Measurements from ENCODE around the gene SRR.
"Not testable (repeated sequence)": the region's sequence is repeated elsewhere in the genome, so short reads cannot be mapped to it uniquely, and the experiment has no call there.

Gene SRR

GRCh38 chr17:2292100-2292499 lies 11.7 kb upstream of the SRR start:
- no peak for DNase-seq

DNA sequence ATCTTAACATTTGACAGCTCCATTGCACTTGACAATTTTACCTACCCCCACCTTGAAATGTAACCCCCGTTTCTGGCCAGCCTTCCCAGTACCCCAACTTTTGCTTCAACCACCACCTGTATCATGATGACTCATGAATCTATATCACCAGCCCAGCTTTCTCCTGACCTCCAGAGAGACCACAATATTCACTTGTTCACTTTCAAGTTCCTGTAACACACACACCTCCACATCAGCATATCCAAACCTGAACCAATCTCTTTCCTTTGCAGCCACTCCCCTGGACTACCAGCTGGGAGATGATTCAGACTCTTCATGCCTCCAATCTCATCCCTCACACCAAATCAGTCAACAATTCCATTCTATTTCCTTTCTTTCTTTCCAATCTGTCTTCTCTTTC lies 8.2 kb upstream of the SRR start:
- DNase-seq: no peak

DNA sequence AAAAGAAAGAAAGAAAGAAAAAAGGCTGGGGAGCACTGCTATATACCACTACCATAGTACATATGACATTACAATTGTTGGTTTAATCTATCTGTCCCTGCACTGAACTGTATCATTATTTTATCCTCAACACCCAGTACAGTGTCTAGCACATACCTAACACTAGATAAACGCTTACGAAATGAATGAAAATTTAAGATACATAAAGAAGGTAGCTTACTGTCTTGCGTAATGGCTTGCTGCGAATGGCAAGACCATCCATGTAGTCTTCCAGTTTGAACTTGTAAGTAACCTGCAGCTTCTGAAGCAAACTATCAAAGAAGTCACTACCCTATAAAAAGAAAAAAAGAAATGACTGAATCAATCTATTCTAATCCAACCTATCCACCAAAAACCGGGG lies 6.7 kb upstream of the SRR start:
- no peak for DNase-seq

- no peak for DNase-seq
Observed at GRCh38 chr17:2299136-2299535, 4.6 kb upstream of the SRR start.

DNA sequence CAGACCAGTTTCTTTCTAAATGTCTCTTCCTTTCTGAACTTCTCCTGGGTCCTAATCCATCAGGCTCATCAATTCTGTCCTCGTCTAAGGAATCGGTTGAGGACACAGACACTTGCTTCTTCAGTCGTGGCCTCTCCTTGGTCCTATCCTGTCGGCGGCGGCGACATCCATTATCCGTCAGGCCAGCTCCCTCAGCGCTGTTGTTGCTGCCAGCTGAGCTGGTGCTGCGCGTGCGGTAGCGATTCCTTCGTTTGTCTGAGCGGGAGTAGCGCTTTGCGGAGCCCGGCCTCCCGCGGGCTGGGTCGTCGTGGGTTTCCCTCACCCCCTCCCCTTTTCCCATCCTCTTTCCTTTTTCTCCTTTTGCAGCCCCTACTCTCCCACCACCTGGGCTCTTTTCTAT lies 4.0 kb upstream of the SRR start:
- no peak for DNase-seq

DNA sequence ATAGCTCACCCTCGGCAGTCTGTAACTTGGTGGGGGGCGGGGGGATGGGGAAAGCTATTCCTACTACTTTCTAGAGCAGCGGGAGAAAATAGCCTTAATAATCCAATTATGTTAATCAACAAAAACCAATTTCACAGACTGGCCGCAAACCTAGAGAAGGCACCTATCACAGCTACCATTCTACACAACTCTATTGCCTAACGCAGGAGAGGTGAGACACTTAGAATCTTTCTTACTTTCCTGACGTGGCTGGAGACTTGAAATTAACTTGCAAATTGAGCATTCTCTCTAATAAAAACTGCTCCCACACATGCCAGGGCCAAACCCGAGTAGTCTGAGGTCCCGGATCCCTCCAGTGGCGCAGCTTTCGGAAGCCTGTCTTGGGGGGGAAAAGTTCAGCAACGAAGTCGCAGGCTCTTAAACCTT lies 959 bp upstream of the SRR start:
- no peak for DNase-seq

DNA sequence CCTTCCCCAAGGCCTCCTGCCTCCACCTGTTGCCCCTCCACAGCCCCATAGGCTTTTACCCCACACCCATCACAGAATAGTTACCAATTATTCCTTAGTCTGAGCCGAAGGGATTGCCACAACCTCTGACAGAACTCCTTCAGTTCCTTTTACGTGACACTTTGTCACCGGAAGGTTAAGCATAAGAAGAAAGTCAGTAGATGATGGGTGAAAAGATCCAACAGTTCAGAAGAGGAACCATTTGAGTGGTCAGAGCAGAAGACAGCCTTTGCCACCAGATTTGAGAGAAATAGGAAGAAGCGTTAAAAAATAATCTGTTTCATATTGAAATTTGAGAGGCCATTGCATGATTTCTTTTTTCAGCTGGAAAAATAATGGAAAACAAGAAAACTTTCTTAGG lies 1.2 kb downstream of the SRR start:
- DNase-seq: no peak

- no peak for DNase-seq
Observed at GRCh38 chr17:2309338-2310154, 5.8 kb downstream of the SRR start.

DNA sequence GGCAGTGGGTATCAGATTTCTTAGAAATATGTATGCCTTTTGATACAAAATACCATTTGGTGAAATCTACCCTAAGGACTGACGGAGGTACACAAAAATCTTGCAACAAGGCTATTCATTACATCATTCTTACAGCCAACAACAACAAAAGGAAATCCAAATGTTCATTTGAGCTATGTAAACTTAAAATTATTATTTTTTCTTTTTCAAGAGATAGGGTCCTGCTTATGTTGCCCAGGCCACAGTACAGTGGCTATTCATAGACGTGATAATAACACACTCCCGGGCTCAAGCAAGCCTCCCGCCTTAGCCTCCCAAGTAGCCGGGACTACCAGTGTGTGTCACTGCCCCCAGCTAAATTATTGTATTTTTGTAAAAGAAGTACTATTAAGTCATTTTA lies 9.0 kb downstream of the SRR start:
- DNase-seq: no peak

DNA sequence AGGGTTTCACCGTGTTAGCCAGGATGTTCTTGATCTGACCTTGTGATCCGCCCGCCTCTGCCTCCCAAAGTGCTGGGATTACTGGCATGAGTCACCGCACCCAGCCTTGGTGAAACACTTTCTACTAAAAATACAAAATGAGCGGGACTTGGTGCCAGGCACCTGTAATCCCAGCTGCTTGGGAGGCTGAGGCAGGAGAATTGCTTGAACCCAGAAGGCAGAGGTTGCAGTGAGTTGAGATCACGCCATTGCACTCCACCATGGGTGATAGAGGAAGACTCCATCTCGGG lies 13.1 kb downstream of the SRR start:
- not testable (repeated sequence) for DNase-seq

DNA sequence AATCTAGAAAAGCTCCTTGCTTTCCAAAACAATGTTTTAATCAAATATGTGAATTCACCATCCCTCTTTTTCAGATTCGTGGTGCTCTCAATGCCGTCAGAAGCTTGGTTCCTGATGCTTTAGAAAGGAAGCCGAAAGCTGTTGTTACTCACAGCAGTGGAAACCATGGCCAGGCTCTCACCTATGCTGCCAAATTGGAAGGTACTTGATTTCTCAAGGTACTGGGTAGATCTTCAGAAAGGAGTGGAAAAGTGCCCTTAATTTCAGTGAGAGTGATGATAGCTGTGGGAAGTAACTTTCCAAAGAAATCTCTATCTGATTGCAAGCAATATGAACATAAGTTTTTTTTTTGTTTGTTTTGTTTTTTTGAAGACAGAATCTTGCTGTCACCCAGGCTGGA lies 14.0 kb downstream of the SRR start:
- DNase-seq: no peak

DNA sequence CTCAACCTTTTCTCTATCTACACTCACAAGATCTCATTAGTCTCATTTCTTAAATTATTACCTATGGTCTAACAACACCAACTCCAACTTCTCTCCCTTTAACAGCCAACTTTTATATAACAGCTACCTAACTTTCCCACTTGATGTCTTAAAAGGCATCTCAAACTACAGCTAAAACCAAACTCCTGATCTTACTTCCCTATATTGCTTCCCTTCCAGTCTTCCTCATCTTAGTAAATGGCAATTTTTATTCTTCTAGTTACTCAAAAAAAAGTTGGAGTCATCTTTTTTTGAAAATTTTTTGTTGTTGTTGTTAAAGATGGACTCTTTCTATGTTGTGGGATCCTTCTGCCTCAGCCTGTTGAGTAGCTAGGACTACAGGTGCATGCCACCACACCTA lies 15.3 kb downstream of the SRR start:
- no peak for DNase-seq

DNA sequence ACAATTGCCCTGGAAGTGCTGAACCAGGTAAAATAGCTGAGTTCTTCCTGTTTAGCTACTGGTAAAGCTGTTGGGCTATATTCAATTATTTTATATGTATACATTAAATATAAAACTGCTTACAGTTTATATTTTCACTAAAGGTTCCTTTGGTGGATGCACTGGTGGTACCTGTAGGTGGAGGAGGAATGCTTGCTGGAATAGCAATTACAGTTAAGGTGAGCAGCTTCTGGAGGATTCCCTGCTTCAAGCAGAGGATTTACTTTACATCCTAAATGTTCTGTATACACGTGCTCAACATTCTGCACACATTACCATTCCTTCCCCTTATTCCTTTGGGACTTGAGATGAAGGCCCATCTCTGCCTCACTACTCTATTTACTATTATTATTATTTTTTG lies 17.6 kb downstream of the SRR start:
- no peak for DNase-seq

DNA sequence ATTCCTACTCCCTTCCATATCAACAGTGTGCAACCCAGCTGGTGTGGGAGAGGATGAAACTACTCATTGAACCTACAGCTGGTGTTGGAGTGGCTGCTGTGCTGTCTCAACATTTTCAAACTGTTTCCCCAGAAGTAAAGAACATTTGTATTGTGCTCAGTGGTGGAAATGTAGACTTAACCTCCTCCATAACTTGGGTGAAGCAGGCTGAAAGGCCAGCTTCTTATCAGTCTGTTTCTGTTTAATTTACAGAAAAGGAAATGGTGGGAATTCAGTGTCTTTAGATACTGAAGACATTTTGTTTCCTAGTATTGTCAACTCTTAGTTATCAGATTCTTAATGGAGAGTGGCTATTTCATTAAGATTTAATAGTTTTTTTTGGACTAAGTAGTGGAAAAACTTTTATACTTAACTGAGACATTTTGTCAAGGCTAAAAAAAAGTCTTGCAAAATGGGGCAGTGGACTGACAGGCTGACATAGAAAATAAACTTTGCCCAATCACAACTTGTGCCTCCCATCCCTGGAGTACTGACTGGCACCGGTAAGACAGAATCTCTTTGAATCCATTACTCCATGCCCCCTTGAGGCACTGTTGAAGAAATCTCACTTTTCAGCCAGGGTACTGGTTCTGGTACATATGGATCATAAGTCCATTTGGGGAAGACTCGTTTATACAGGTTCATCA lies 20.0 kb downstream of the SRR start:
- no peak for DNase-seq

DNA sequence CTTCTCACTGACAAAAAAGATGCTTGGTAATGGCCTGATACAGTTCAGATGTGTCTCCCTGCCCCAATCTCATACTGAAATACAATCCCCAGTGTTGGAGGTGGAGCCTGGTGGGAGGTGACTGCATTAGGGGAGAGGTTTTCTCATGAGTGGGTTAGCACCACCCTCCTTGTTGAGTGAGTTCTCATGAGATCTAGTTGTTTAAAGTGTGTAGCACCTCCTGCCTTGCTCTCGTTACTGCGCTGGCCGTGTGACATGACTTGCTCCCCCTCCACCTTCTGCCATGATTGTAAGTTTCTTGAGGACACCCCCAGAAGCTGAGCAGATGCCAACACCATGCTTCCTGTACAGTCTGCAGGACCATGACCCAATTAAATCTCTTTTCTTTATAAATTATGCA lies 27.6 kb downstream of the SRR start:
- no peak for DNase-seq

GRCh38 chr17:2335726-2336214 lies 32.0 kb downstream of the SRR start:
- DNase-seq: no peak

DNA sequence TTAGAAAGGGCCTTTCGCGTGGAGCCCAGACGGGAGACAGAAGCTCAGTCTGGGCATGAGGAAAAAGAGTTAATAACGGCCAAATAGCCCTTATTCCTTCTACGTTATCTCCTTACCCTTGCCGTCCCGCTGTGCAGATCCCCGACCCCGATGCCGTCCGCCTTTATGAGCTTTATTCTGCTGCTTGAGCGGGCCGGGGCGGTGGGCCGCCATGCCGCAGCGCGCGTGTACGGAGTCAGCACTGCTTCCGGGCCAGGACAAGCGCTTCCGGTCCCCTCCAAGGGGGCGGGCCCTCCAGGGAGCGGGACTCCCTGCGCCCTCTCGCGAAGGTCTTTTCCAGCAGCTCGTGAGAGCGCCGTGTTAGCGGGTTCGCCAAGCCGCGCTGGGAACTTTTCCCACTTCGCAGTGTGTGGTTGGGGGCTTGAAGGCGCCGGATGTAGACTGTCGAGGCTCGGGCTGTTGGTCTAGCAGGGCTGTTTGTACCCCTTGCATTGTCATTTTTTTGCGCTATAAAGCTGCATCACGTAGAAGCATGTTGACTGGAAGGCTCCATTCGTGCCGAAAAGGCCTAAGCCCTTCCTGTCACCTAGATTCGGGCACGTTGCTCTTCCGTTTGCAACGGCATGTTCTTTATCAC lies 32.6 kb downstream of the SRR start, which contains the start of gene TSR1:
Gene TSR1, minus strand, starts transcription at position 243 of the 637 bp plus-strand sequence. Its CDS starts 30 bp downstream, at position 213.
- DNase-seq: peak; percentile 84

- peak; percentile 69 for DNase-seq
Observed at GRCh38 chr17:2336852-2337543, 33.2 kb downstream of the SRR start, which contains the start of gene SGSM2. Gene SGSM2 (plus strand): TSS chr17:2337501. CDS start chr17:2337689, 188 bp downstream.

GRCh38 chr17:2337544-2338314 lies 34.0 kb downstream of the SRR start:
- peak; percentile 53 for DNase-seq

GRCh38 chr17:2338315-2338657 lies 34.5 kb downstream of the SRR start:
- no peak for DNase-seq

DNA sequence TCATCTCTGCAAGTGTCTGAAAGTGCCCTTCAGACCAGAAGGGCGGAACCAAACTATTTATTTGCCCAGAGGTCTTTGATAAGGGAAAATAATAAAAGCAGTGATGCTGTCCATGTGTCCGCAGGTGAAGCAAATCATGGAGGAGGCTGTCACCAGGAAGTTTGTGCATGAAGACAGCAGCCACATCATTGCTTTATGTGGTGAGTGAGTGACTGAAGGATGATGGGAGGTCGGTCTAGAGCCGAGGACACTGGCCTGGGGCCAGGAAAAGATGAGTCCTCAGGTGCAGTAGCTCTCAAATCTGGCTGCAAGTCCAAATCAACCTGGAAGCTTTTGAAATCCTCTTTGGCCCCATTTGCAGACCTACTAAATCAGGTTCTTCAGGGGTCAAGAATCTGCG lies 39.7 kb downstream of the SRR start:
- DNase-seq: no peak

DNA sequence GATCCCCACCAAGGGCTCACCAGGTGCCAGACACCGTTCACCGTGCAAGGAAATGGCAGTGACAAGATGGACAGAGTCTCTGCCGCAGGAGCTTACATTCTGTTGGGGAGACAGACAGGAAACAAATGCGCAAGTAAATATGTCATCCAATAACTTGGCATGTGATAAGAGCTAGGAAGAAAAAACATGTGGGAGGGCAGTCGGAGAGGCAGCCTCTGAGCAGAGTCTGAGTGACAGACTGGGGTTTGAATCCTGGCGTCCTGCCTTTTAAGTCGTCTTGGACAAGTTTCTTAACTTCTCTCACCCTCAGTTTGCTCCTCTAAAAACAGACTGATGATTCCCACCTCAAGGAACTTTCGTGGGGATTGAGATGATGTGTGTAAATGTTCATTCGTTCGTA lies 40.8 kb downstream of the SRR start:
- no peak for DNase-seq

DNA sequence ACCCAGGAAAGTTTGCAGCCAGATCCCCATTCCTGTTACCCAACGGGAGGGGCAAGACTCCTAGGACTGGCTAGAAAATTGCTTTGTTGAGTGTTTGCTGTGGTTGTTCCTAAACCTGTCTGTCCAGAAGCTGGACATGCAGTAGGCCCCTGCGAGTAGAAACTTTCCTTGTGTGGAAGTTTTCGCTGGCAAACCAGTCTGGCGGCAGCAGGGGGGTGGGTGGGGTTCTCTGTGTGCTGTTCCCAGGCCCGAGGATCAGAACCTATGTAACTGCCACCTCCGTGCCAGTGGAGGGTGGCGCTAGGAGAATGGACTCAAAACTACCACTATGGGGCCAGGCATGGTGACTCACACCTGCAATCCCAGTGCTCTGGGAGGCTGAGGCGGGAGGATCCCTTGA lies 42.7 kb downstream of the SRR start:
- DNase-seq: no peak
